Esophagus squamous epithelium (tissue), 4 donors: Measurements from ENCODE around the gene OOSP2.

Experiments used
- CTCF ChIP-seq, 6 experiments: fragments of 450-650 bp in 4 of 6; fragments of 200-600 bp in 2 of 6; sonication (generic) in 2 of 6; IDR thresholded peaks; one replicate each; pipeline ENCODE4 v1.5.1; 2016 to 2019; ENCODE audit warnings: antibody characterized with exemption in 6 of 6, mild to moderate bottlenecking in 4 of 6, moderate library complexity in 4 of 6
- POLR2A ChIP-seq, 4 donors: fragments of 450-650 bp; IDR thresholded peaks; one replicate each; pipeline ENCODE4 v1.6.1; 2017; ENCODE audit warnings: antibody characterized with exemption in 4 of 4, mild to moderate bottlenecking in 4 of 4, moderate library complexity in 3 of 4

DNA sequence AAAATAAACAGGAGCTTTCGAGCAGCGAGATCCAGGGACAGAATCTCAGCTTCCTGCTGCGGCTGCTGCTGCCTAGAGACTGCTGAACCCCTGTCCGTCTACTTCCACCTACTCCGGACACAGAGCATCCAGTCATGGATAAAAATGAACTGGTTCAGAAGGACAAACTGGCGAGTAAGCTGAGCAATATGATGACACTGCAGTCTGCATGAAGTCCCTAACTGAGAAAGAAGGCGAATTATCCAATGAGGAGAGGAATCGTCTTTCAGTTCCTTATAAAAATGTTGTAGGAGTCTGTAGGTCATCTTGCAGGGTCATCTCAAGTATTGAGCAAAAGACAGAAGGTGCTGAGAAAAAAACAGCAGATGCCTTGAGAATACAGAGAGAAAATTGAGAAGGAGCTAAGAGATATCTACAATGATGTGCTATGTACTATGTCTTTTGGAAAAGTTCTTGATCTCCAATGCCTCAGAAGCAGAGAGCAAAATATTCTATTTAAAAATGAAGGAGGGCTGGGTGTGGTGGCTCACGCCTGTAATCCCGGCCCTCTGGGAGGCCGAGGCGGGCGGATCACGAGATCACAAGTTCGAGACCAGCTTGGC, 37.1 kb downstream of the OOSP2 start:
- TF ChIP-seq POLR2A (IDR thresholded peaks at IDR 0.05) (no peak), CTCF (IDR thresholded peaks at IDR 0.05) (no peak)
